Natural killer cell treated with Interleukin-12 subunit alpha and Interleukin-12 subunit beta and Interleukin-15 and Interleukin-18, amount 100 ng/mL, for 72 hours (primary cell): Measurements from ENCODE around the gene STAT5A. TPM values are rescaled to one million over a fixed set of nuclear protein-coding genes. Genes with fewer than 3 reads are reported as not detected.

Experiments
- ATAC-seq, 2 donors: fragments of 150-1000 bp; cut with Tn5 transposase in 1 of 2; sonication (Bioruptor Pico), chemical (Tn5 transposase) in 1 of 2; 2 replicates each; pipeline ENCODE4 v1.10.0; 2021
- DNase-seq: peaks from one replicate; pipeline ENCODE4 v3.0.0; 2022; ENCODE audit warnings: low spot score
- H3K27ac Mint-ChIP-seq, 2 donors: 1 replicate in 1 of 2; 2 replicates in 1 of 2; pipeline ENCODE4 v1.8.0; 2022; ENCODE audit warnings: mixed read lengths in 2 of 2, mild to moderate bottlenecking in 1 of 2, moderate library complexity in 1 of 2
- H3K27me3 Mint-ChIP-seq, 2 donors: 1 replicate in 1 of 2; 2 replicates in 1 of 2; pipeline ENCODE4 v1.8.0; 2022; ENCODE audit warnings: mixed read lengths in 2 of 2
- H3K36me3 Mint-ChIP-seq: one replicate; pipeline ENCODE4 v1.8.0; 2022; ENCODE audit warnings: mixed read lengths
- H3K4me1 Mint-ChIP-seq, 2 donors: 1 replicate in 1 of 2; 2 replicates in 1 of 2; pipeline ENCODE4 v1.8.0; 2022; ENCODE audit warnings: low read depth in 2 of 2, mixed read lengths in 2 of 2, mild to moderate bottlenecking in 1 of 2
- H3K4me3 Mint-ChIP-seq: one replicate; pipeline ENCODE4 v1.8.0; 2022; ENCODE audit warnings: mixed read lengths
- H3K9me3 Mint-ChIP-seq: 2 replicates; pipeline ENCODE4 v1.8.0; 2022; ENCODE audit warnings: mixed read lengths
- total RNA-seq, 2 donors: library from RNA; stranded (reverse); gene quantifications; one replicate each; pipeline ENCODE4 v1.2.3, GENCODE V29; 2022

The STAT5A gene
- total RNA-seq, 2 donors from 2014 or later: 187 to 392 TPM

DNA sequence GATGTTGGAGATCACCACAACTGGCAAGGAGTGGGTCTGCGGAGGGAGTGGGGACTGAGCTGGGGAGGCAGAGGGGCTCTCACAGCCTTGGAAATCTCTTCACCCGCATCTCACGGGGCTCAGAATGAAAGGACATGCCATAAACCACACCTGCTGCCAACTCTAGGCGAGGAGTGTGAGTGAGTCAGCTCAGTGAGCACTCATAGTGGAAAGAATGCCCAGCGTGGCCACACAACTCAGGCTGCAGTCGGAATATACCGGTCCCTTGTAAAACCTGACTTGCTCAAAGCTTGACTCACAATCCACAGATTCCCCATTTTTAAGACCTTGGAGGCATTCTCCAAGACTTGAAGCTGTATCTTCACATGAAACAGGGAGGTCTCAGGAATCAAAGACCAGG, 36.7 kb downstream of the STAT5A start:
- Mint-ChIP-seq H3K9me3 (no peaks in the 10 kb centered on the region), H3K27me3 (no peaks in the 10 kb centered on the region), H3K27ac (no peak overlapping the region), H3K4me3 (no peak overlapping the region), H3K4me1 (peaks cover 10 to 16% of the 10 kb centered on the region in 2 donors), H3K36me3 (peaks cover 16% of the 10 kb centered on the region)
- ATAC-seq (no peak), DNase-seq (no peak)

DNA sequence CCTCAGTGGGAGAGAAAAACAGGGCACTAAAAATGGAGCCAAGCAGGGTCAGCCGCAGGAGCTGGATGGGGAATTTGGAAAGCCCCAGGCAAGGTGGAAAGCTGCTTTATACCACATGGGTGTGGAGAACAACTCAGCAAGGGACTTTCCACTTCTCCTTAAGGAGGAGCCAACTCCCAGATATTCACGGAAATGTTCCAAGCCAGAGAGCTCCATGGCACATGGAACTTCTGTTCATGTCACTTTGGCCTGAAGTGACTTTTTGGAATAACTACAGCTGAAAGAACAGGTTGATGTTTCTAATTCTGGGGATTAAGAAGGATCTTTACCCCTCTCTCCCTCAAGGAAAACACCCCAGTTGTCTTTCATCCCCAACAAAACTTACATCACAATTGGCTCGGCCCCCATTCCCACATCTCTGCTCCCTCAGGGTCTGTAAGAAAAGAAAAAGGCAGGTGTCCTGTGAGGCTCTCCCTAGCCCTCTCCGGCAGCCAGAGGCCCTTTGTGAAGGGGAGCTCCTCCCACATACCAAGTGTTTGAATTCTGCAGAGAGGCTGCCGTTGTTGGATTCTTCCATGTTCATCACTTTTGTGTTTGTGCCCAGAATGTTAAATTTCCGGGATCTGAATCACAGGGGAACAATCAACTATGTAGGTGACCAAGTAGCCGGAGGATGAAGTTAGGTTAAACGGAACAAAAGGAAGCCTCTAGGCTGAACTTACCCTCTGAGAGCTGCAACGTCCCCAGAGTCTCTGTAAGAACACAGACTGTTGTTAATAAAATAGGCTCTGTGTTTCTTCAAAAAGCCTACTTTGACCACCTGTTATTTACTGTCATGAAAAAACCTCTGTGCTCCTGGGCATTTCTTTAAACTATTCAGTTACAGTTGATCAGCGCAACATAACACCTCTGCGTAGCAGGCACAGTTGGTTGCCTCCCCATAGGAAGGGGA, 41.0 kb downstream of the STAT5A start:
- Mint-ChIP-seq H3K4me1 (peaks cover 0 to 2% of the 10 kb centered on the region in 2 donors), H3K27me3 (no peaks in the 10 kb centered on the region), H3K27ac (no peak overlapping the region), H3K4me3 (no peak overlapping the region), H3K36me3 (peaks cover 24% of the 10 kb centered on the region), H3K9me3 (no peaks in the 10 kb centered on the region)
- DNase-seq: no peak
- ATAC-seq: no peak

DNA sequence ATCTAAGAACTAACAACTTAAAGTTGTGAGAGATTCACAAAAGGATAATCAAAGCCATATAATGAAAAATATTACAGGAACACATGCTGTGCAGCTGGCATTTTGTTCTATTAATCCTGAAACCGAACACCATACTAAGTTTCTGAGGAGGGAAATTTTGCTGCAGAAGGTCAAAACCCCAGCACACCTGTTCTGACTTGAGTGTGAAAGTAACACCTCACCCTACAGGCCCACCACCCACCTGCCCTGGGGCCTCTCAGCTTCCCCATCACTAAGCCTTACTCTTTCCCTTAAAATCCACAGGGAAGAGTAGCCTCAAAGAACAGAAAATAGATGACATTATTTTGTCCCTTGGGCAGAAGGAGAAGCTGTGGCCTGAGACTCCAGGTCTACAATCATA, 44.8 kb downstream of the STAT5A start:
- Mint-ChIP-seq H3K4me1 (peaks cover 5 to 9% of the 10 kb centered on the region in 2 donors), H3K27me3 (no peaks in the 10 kb centered on the region), H3K4me3 (no peak overlapping the region), H3K27ac (no peak overlapping the region), H3K9me3 (no peaks in the 10 kb centered on the region), H3K36me3 (peaks cover 34% of the 10 kb centered on the region)
- DNase-seq (no peak), ATAC-seq (no peak)

DNA sequence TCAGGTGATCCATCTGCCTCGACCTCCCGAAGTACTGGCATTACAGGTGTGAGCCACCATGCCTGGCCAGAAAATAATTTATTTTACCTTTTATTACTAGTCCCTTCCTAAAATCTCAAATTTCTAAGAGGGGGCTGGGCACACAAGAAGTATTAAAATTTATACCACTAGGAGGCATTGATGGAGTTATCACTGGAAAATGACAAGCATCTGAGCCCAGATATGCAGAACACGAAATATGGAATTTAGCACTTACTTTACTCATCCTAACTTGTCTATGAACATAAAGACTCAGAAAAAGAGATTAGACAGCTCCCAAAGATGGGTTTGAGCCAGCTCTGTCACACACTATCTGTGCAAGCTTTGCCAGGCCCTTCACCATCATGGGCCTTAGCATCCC, 46.4 kb downstream of the STAT5A start:
- H3K4me1 Mint-ChIP-seq: peaks cover 14 to 20% of the 10 kb centered on the region in 2 donors
- DNase-seq (no peak), ATAC-seq (no peak)
- H3K9me3 Mint-ChIP-seq: no peaks in the 10 kb centered on the region
- no peaks in the 10 kb centered on the region for H3K27me3 Mint-ChIP-seq
- H3K4me3 Mint-ChIP-seq: no peak overlapping the region
- H3K27ac Mint-ChIP-seq: no peak overlapping the region
- H3K36me3 Mint-ChIP-seq: peaks cover 42% of the 10 kb centered on the region

DNA sequence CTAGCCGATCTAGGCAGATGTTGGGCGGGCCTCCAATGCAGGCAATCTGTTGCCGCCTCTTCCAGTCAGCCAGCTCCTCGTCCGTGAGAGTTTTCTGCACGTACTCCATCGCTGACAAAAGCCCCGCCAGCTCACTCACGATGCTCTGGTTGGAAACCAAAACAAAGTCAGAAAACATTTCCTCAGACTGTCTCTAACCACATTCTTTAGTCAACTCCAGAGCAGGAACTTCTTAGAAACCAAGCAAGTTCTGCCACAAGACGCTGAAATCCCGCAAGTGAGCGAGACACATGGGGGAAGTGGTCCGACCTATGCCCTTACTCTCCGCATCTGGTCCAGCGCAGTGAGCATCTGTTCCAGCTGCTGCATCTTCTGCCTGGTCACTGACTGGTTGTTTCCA, 49.1 kb downstream of the STAT5A start:
- Mint-ChIP-seq H3K9me3 (no peaks in the 10 kb centered on the region), H3K4me3 (peak overlapping the region; percentile 75), H3K27me3 (no peaks in the 10 kb centered on the region), H3K36me3 (peaks cover 39% of the 10 kb centered on the region), H3K4me1 (peaks cover 28 to 41% of the 10 kb centered on the region in 2 donors), H3K27ac (peak overlapping the region; percentile 62 to 76)
- ATAC-seq (peak; percentile 69 to 89), DNase-seq (no peak)

DNA sequence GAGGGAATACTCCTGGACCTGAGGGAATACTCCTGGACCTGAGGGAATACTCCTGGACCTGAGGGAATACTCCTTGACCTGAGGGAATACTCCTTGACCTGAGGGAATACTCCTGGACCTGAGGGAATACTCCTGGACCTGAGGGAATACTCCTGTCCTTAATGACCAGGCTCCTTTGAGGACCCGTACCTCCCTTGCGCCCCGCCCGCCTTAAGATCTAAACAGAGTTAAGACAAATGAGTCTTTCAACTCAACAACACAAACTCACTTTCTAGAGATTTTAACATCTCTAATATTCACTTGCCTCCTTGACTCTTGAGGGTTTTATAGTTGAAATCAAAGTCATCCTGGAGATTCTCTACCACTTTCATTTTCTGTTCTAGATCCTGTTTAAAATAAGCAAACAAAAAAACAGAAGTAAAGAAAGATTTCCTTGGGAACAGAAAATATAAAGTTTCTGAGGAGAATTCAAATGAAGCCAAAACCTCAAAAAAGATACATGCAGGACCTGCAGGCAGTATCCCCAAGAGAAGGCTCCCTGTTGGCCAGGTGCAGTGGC, 50.2 kb downstream of the STAT5A start:
- ATAC-seq (no peak), DNase-seq (no peak)
- Mint-ChIP-seq H3K4me1 (peaks cover 32 to 47% of the 10 kb centered on the region in 2 donors), H3K27ac (peak overlapping the region in 1 of 2 donors; percentile 61), H3K36me3 (peaks cover 34% of the 10 kb centered on the region), H3K4me3 (peak overlapping the region; percentile 61), H3K27me3 (no peaks in the 10 kb centered on the region), H3K9me3 (no peaks in the 10 kb centered on the region)

DNA sequence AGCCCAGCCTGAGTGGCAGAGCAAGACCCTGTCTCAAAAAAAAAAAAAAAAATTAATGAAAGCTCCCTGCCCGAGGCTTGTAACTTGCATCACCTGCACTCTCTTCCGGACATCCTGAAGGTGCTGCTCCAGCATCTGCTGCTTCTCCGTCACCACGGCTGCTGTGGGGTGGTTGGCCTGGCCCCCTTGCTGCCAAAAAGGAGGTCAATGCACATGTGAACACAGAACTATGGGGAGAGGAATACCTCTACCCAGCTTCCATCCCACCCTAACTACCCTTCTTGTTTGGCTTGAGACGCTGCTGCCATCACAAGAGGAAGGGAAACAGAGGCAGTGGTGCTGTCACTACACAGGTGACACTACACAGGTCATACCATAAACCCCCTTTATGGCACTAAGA, 50.9 kb downstream of the STAT5A start:
- no peaks in the 10 kb centered on the region for H3K27me3 Mint-ChIP-seq
- peaks cover 28% of the 10 kb centered on the region for H3K36me3 Mint-ChIP-seq
- H3K4me1 Mint-ChIP-seq: peaks cover 35 to 52% of the 10 kb centered on the region in 2 donors
- H3K4me3 Mint-ChIP-seq: peak overlapping the region; percentile 29
- peak overlapping the region in 1 of 2 donors; percentile 37 for H3K27ac Mint-ChIP-seq
- no peak for ATAC-seq
- no peak for DNase-seq
- no peaks in the 10 kb centered on the region for H3K9me3 Mint-ChIP-seq

DNA sequence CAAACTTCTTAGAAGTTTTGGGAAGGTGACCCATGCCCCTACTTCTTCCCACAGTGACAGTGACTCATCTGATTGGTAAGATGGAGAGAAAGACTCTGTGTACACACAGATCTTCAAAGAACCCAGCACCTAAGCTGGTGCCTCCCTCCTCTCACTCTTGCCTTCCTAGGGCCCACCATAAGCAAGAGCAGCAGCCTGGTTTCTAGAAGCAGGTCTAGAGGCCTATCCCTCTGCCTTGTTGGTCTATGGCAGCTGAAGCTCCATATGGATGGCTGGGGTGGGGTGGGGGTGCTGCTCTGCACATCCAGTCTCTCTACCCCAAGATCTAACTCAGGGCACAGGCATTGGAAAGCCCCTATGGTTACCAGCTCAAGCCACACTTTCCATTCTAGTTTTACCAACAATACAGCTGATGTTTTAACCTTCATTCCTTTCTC, 52.4 kb downstream of the STAT5A start:
- ATAC-seq (peak; percentile 56 to 83), DNase-seq (no peak)
- no peaks in the 10 kb centered on the region for H3K27me3 Mint-ChIP-seq
- H3K4me3 Mint-ChIP-seq: peak overlapping the region; percentile 65
- peaks cover 35 to 49% of the 10 kb centered on the region in 2 donors for H3K4me1 Mint-ChIP-seq
- no peaks in the 10 kb centered on the region for H3K9me3 Mint-ChIP-seq
- peak overlapping the region; percentile 65 to 68 for H3K27ac Mint-ChIP-seq
- peaks cover 27% of the 10 kb centered on the region for H3K36me3 Mint-ChIP-seq

DNA sequence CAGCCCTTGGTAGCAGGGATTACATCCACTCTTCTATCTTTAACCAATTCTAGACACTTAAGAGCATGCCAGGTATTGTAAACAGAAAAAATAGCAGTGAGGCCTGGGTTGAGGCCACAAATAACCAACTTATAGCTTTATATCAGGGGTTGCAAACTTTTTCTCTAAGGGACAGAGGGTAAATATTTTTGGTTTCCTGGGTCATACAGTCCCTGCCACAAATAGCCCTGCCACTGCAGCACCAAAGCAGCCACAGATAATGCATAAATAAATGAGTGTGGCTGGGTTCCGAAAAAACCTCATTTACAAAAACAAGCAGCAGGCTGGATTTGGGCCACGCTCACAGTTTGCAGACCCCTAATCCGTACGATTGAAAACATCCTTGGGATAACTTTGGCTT, 53.3 kb downstream of the STAT5A start:
- peak overlapping the region; percentile 65 for H3K4me3 Mint-ChIP-seq
- no peaks in the 10 kb centered on the region for H3K9me3 Mint-ChIP-seq

DNA sequence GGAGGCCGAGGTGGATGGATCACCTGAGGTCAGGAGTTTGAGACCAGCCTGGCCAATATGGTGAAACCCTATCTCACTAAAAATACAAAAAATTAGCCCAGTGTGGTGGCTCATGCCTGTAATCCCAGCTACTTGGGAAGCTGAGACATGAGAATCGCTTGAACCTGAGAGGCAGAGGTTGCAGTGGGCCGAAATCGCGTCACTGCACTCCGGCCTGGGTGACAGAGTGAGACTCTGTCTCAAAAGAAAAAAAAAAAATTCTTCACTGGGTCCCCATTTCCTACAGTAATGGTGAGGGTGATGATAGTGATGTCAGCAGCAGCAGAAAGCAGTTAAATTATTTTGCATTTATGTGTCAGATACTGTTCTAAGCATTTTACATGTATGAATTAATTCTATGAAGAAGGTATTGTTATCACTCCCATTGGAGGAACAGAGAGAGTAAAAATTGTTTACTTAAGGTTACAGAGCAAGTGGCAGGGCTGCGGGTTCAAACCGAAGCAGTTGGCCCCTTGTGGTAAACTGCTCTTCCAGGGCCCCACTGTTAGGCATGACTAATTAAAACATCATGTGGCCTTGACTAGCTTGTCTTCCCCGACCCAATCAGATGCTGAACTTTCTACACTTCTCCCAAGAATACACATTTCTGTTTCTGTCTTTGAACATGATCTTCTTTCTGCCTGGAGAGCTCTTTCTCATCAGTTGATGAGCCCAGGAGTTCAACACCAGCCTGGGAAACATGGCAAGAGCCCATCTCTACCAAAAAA, 54.1 kb downstream of the STAT5A start:
- peak in 1 of 2 donors; percentile 86 for ATAC-seq
- Mint-ChIP-seq H3K27me3 (no peaks in the 10 kb centered on the region), H3K4me1 (peaks cover 41 to 47% of the 10 kb centered on the region in 2 donors), H3K36me3 (peaks cover 26% of the 10 kb centered on the region), H3K9me3 (no peaks in the 10 kb centered on the region), H3K4me3 (peak overlapping the region; percentile 54), H3K27ac (peak overlapping the region; percentile 35 to 81)
- DNase-seq: no peak

More for the DNA sequence above, 53.3 kb downstream of the STAT5A start:
- Mint-ChIP-seq H3K4me1 (peaks cover 37 to 49% of the 10 kb centered on the region in 2 donors), H3K27ac (peak overlapping the region; percentile 65 to 68), H3K36me3 (peaks cover 28% of the 10 kb centered on the region), H3K27me3 (no peaks in the 10 kb centered on the region)
- no peak for ATAC-seq
- DNase-seq: no peak

DNA sequence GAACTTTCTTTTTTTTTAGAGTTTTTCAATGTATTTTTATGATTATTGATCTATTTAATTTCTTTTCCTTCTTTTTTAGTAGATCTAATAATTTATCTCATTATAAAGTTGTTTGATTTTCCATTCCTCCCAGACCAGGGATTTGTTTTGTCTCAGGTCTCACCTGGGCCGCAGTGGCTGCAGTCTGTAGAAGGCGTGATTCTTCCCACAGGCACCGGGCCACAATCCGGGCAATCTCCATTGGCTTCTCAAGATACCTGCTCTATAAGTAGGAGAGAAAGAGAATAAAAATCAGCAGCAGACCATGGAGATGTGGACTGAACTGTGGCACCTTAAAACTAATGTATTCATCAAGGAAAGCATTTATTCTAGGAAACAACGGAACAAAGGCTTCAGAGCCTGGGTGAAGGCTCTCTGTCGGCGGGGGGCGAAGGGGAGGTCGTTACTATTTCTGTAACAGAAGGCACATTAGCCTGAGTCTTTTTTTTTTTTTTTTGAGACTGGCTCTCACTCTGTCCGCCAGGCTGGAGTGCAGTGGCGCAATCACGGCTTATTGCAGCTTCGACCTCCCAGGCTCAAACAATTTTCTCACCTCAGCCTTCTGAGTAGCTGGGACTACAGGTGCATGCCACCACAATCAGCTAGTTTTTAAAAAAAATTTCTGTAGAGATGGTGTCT, 57.2 kb downstream of the STAT5A start:
- Mint-ChIP-seq H3K9me3 (no peaks in the 10 kb centered on the region), H3K4me1 (peaks cover 40 to 42% of the 10 kb centered on the region in 2 donors), H3K36me3 (peaks cover 21% of the 10 kb centered on the region), H3K27ac (no peak overlapping the region), H3K27me3 (no peaks in the 10 kb centered on the region), H3K4me3 (no peak overlapping the region)
- DNase-seq (no peak), ATAC-seq (no peak)

DNA sequence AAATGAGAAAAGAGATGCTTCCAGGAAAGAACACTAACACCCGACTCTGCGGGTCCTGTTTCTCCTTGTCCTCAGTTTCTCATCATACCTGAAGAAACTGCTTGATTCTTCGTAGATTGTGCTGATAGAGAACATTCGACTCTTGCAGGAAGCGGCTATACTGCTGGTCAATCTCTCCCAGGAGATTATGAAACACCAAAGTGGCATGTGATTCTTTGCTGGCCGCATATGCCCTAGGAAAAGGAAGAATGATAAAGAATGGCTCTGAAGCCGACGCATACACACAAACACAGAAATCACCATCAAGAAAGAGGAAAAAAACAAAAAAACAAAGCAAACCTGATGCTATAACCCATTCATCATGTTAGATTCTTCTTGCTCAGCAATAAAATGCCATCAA, 58.2 kb downstream of the STAT5A start:
- Mint-ChIP-seq H3K4me3 (no peak overlapping the region), H3K27me3 (no peaks in the 10 kb centered on the region), H3K36me3 (peaks cover 17% of the 10 kb centered on the region), H3K4me1 (peaks cover 30 to 33% of the 10 kb centered on the region in 2 donors), H3K9me3 (no peaks in the 10 kb centered on the region), H3K27ac (no peak overlapping the region)
- no peak for ATAC-seq
- no peak for DNase-seq

DNA sequence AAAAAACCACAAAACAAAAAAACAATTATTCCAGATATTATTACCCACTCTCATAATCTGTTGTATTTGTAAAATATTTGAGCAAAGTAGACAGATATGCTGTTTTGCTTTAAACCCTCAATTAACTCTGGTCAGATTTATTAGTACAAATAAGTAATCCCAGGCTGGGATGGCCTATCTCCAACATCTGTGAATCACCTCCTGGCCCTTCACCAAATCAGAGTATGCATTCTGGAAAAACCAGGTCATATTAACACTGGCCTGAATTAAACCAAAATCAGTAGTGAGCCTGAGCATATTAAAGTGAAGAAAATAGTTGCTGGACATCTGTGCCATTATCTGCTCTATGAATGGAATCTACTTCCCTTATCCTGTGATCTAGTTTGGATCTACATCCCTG, 58.9 kb downstream of the STAT5A start:
- ATAC-seq (no peak), DNase-seq (no peak)
- no peaks in the 10 kb centered on the region for H3K27me3 Mint-ChIP-seq
- H3K4me1 Mint-ChIP-seq: peaks cover 26 to 29% of the 10 kb centered on the region in 2 donors
- peaks cover 16% of the 10 kb centered on the region for H3K36me3 Mint-ChIP-seq
- peak overlapping the region; percentile 18 to 27 for H3K27ac Mint-ChIP-seq
- no peaks in the 10 kb centered on the region for H3K9me3 Mint-ChIP-seq
- no peak overlapping the region for H3K4me3 Mint-ChIP-seq
